Endothelial cell of umbilical vein (primary cell): Measurements from ENCODE around the gene LDLRAD4. TPM values are rescaled to one million over a fixed set of nuclear protein-coding genes. Genes with fewer than 3 reads are reported as not detected.

Experiments
- BruUV-seq: library from RNA; stranded (reverse); fragments of 400-500 nt; replicated peaks from 2 replicates; lab custom pipeline; 2021; lab: Mats Ljungman, UMichigan
- CTCF ChIA-PET: fragments of 300-600, 350-600 bp; sonication (Branson Sonifier 250); formaldehyde crosslinking; loops from one replicate; lab custom pipeline; 2021; ENCODE audit warnings: antibody characterized with exemption, inconsistent platforms; lab: Charles Lee
- POLR2A ChIA-PET: fragments of 300-600, 350-600 bp; sonication (Branson Sonifier 250); formaldehyde crosslinking; loops from one replicate; lab custom pipeline; 2021; ENCODE audit warnings: antibody characterized with exemption, inconsistent platforms; lab: Charles Lee
- DNase-seq: peaks from one replicate; pipeline ENCODE4 v3.0.0-alpha.2; 2011; ENCODE audit warnings: low read depth, low spot score
- FAIRE-seq: peaks from 2 replicates; lab custom pipeline; 2011; peaks lifted over from hg19 to GRCh38; lab: Jason Lieb, UNC
- H2AFZ ChIP-seq: 2 replicates; pipeline ENCODE4 v1.6.0; 2012; ENCODE audit warnings: low read depth, low read length, control low read depth, inconsistent platforms
- H3K27ac ChIP-seq: 2 replicates; pipeline ENCODE4 v1.5.1; 2011; ENCODE audit warnings: low read depth, mild to moderate bottlenecking, control low read depth, low read length, moderate library complexity; ENCODE audit not compliant: insufficient read depth
- H3K27me3 ChIP-seq, 2 experiments: 2 replicates each; pipeline versions ENCODE4 v1.6.0 to v1.6.1; 2011; ENCODE audit warnings: low read length in 2 of 2, mixed read lengths in 1 of 2; ENCODE audit not compliant: control insufficient read depth in 2 of 2, insufficient read depth in 2 of 2
- H3K36me3 ChIP-seq, 2 experiments: 2 replicates in 1 of 2; 3 replicates in 1 of 2; pipeline ENCODE4 v1.5.1; 2011; ENCODE audit warnings: low read length in 2 of 2, mild to moderate bottlenecking in 1 of 2, moderate library complexity in 1 of 2; ENCODE audit not compliant: control insufficient read depth in 2 of 2, insufficient read depth in 2 of 2; ENCODE audit errors: extremely low read depth in 1 of 2
- H3K4me1 ChIP-seq: 3 replicates; pipeline ENCODE4 v1.5.1; 2011; ENCODE audit warnings: mild to moderate bottlenecking, low read length; ENCODE audit not compliant: control insufficient read depth, insufficient read depth; ENCODE audit errors: extremely low read depth
- H3K4me2 ChIP-seq: 2 replicates; pipeline ENCODE4 v1.6.1; 2011; ENCODE audit warnings: low read length, control low read depth, mixed read lengths; ENCODE audit not compliant: insufficient read depth
- H3K4me3 ChIP-seq, 3 experiments: fragments of 200-600 bp in 1 of 3; sonication (generic), shearing (Covaris generic) in 1 of 3; replicated peaks in 1 of 3; 2 replicates each; pipeline ENCODE4 v1.5.1; 2011 to 2016; ENCODE audit warnings: control low read depth in 3 of 3, low read length in 3 of 3, mild to moderate bottlenecking in 2 of 3, inconsistent platforms in 1 of 3, low read depth in 1 of 3, moderate library complexity in 1 of 3; ENCODE audit not compliant: insufficient read depth in 1 of 3
- H3K79me2 ChIP-seq: 2 replicates; pipeline ENCODE4 v1.6.0; 2012; ENCODE audit warnings: low read length, inconsistent platforms; ENCODE audit not compliant: control insufficient read depth, insufficient read depth
- H3K9ac ChIP-seq: replicated peaks from 2 replicates; pipeline ENCODE3; 2011; ENCODE audit warnings: low read length, control low read depth; ENCODE audit not compliant: insufficient read depth; ENCODE audit errors: extremely low read depth
- H3K9me1 ChIP-seq: replicated peaks from 3 replicates; pipeline ENCODE4 v1.6.0; 2011; ENCODE audit warnings: mild to moderate bottlenecking, low read length; ENCODE audit not compliant: control insufficient read depth, insufficient read depth; ENCODE audit errors: extremely low read depth
- H3K9me3 ChIP-seq: replicated peaks from 2 replicates; pipeline ENCODE4 v1.5.1; 2012; ENCODE audit warnings: low read length, inconsistent platforms; ENCODE audit not compliant: control insufficient read depth, insufficient read depth
- H4K20me1 ChIP-seq: replicated peaks from 2 replicates; pipeline ENCODE3; 2011; ENCODE audit warnings: mild to moderate bottlenecking, low read length; ENCODE audit not compliant: control insufficient read depth, insufficient read depth; ENCODE audit errors: extremely low read depth
- EZH2 ChIP-seq: IDR thresholded peaks from 2 replicates; pipeline ENCODE4 v1.6.1; 2012; ENCODE audit warnings: borderline replicate concordance, low read depth, mild to moderate bottlenecking, moderate library complexity, low read length, inconsistent platforms; ENCODE audit not compliant: severe bottlenecking
- FOS ChIP-seq: IDR thresholded peaks from 2 replicates; pipeline ENCODE4 v1.6.1; 2011; ENCODE audit warnings: mild to moderate bottlenecking, low read length, moderate library complexity, borderline replicate concordance; ENCODE audit not compliant: insufficient read depth
- GATA2 ChIP-seq: IDR thresholded peaks from 2 replicates; pipeline ENCODE4 v1.7.0; 2011; ENCODE audit warnings: low read depth, mild to moderate bottlenecking, moderate library complexity, mixed read lengths, low read length; ENCODE audit not compliant: insufficient read length, insufficient read depth
- JUN ChIP-seq: IDR thresholded peaks from 2 replicates; pipeline ENCODE4 v1.6.1; 2011; ENCODE audit warnings: borderline replicate concordance, low read depth; ENCODE audit not compliant: insufficient read length, insufficient read depth
- MYC ChIP-seq: IDR thresholded peaks from one replicate; pipeline ENCODE4 v1.6.1; 2011; ENCODE audit warnings: mild to moderate bottlenecking, low read depth, low read length
- POLR2A ChIP-seq: IDR thresholded peaks from 2 replicates; pipeline ENCODE4 v1.6.1; 2012; ENCODE audit warnings: low read depth, mild to moderate bottlenecking, control low read depth, low read length
- POLR2AphosphoS5 ChIP-seq: IDR thresholded peaks from 2 replicates; pipeline ENCODE4 v1.6.1; 2012; ENCODE audit warnings: low read depth, mild to moderate bottlenecking, control low read depth, low read length, moderate library complexity; ENCODE audit not compliant: insufficient read depth
- dilution Hi-C: fragments of 300-500 bp; cut with MboI; formaldehyde crosslinking; loops from one replicate; pipeline ENCODE4 v1.15.0; 2019; ENCODE audit warnings: low sequenced_read_pairs; ENCODE audit not compliant: extremely low pct_ligation_motif_present
- intact Hi-C: fragments of 100-400 bp; cut with micrococcal nuclease; formaldehyde crosslinking; loops from one replicate; pipeline ENCODE4 v1.10.0; 2022
- polyA plus RNA-seq, 4 experiments: library from polyadenylated mRNA; depleted of rRNA in 3 of 4; stranded (reverse) in 3 of 4; unstranded in 1 of 4; fragments of >200 nt; gene quantifications; 2 replicates each; pipeline versions ENCODE4 v1.2.1 to v1.2.3, GENCODE V29; 2011 to 2012; ENCODE audit warnings: missing spikeins in 1 of 4
- total RNA-seq: library from RNA; stranded (reverse); gene quantifications from 2 replicates; pipeline ENCODE4 v1.2.3, GENCODE V29; 2021
- TF ChIP-seq, protein P1 (sequence below), 2 donors: IDR thresholded peaks; 1 replicate in 1 of 2; 2 replicates in 1 of 2; pipeline ENCODE4 v1.5.1; 2011; ENCODE audit warnings: low read length in 2 of 2, mild to moderate bottlenecking in 2 of 2, moderate library complexity in 2 of 2, control low read depth in 1 of 2, inconsistent platforms in 1 of 2, low read depth in 1 of 2; ENCODE audit not compliant: insufficient read depth in 1 of 2; ENCODE audit errors: extremely low read depth in 1 of 2
- TF ChIP-seq, protein P2 (sequence below): IDR thresholded peaks from 2 replicates; pipeline ENCODE4 v1.6.1; 2011; ENCODE audit not compliant: insufficient read depth, insufficient read length

LDLRAD4 gene
- total and polyA plus RNA-seq, 2 donors (not counting 3 experiments of a cell fraction or from before 2014, with no cell fraction given), result 5.2 to 6.5 TPM

DNA sequence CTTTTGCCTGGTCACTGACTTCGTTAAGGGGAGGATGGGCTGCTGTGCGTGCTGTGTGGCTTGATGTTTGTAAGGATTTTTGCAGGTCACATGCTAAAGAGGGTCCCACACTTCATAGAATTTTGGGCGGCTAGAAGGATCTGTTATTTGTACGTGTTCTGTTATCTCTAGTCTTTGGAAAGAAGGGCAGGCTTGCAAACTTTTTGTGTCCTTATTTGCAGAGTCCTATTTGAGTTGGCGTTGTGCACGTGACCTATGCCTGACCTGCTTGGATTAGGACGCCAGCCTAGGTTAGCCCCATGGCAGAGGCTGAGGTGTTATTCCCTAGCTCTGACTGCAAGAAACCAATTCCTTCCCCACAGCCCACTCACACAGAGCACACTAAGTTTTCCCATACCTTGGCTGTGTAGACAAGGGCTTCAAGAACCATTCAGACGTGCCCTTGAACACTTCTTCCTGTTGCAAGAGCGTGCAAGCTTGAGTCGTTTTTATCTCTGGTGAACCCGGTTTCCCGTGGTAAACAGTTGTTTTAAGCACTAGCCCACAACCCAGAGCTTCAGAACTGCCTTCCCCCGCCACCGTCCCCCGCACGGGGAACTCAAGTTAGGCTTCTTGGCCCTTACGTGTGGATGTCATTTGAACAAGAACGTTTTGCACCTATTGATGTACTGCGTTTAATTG, 94.6 kb downstream of the LDLRAD4 start:
- Histone ChIP-seq H4K20me1 (no peaks in the 10 kb centered on the region), H3K9me1 (no peaks in the 10 kb centered on the region), H3K4me1 (no peaks in the 10 kb centered on the region), H3K79me2 (no peaks in the 10 kb centered on the region), H3K27ac (no peak overlapping the region), H3K36me3 (no peaks in the 10 kb centered on the region), H3K4me3 (no peak overlapping the region), H3K4me2 (no peak overlapping the region), H3K9ac (no peak overlapping the region), H2AFZ (no peak overlapping the region), H3K27me3 (no peaks in the 10 kb centered on the region), H3K9me3 (no peaks in the 10 kb centered on the region)
- POLR2A ChIA-PET, result no interaction called here
- dilution Hi-C loops (no loop called here), intact Hi-C loops (no loop called here)
- TF ChIP-seq FOS (no peak), JUN (no peak)
- CTCF ChIA-PET, result interaction anchor here (1.1 kb wide), 1 partner anchor 47 kb away, joined by 4 read pairs; no protein-coding TSS in a partner anchor
- FAIRE-seq, result no peak
- no peak for DNase-seq
- BruUV-seq, result no TSS peak

DNA sequence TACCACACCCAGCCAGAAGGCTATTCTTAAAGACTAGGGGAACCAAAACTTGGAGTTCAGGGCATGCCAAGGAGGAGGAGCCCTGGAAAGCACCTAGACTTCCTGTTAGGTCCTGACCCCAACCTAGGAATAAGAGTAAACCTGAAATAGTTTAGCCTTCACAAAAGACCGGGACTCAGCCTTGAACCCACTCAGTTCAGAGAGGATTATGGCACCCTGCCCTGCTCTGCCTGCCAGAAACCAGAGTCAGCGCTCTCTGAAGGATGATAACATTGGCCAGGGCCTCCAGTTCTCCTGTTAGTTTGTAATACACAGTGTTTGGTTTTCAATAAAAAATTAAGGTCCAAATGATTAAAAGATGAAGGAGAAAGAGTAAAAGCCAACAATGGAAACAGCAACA, 96.4 kb downstream of the LDLRAD4 start:
- Histone ChIP-seq H4K20me1 (no peaks in the 10 kb centered on the region), H3K36me3 (no peaks in the 10 kb centered on the region), H3K4me1 (no peaks in the 10 kb centered on the region), H3K79me2 (no peaks in the 10 kb centered on the region), H3K4me3 (no peak overlapping the region), H3K4me2 (no peak overlapping the region), H3K27me3 (no peaks in the 10 kb centered on the region), H2AFZ (no peak overlapping the region), H3K9ac (no peak overlapping the region), H3K27ac (no peak overlapping the region), H3K9me1 (no peaks in the 10 kb centered on the region), H3K9me3 (no peaks in the 10 kb centered on the region)
- dilution Hi-C loops, result no loop called here
- POLR2A ChIA-PET, result no interaction called here
- CTCF ChIA-PET, result interaction anchor here (0.8 kb wide), 1 partner anchor 8 kb away, joined by 3 read pairs; no protein-coding TSS in a partner anchor
- FAIRE-seq (no peak), DNase-seq (no peak)
- TF ChIP-seq, protein P1, sequence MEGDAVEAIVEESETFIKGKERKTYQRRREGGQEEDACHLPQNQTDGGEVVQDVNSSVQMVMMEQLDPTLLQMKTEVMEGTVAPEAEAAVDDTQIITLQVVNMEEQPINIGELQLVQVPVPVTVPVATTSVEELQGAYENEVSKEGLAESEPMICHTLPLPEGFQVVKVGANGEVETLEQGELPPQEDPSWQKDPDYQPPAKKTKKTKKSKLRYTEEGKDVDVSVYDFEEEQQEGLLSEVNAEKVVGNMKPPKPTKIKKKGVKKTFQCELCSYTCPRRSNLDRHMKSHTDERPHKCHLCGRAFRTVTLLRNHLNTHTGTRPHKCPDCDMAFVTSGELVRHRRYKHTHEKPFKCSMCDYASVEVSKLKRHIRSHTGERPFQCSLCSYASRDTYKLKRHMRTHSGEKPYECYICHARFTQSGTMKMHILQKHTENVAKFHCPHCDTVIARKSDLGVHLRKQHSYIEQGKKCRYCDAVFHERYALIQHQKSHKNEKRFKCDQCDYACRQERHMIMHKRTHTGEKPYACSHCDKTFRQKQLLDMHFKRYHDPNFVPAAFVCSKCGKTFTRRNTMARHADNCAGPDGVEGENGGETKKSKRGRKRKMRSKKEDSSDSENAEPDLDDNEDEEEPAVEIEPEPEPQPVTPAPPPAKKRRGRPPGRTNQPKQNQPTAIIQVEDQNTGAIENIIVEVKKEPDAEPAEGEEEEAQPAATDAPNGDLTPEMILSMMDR (IDR thresholded peaks at IDR 0.05; ENCODE audit: extremely low read depth in 1 of 2, insufficient read depth in 1 of 2, low read depth in 1 of 2, low read length in 2 of 2), result no peak
- TF ChIP-seq GATA2 (no peak), POLR2A (no peak), MYC (no peak), EZH2 (no peak), JUN (no peak), FOS (no peak), POLR2AphosphoS5 (no peak)
- TF ChIP-seq, protein P2, sequence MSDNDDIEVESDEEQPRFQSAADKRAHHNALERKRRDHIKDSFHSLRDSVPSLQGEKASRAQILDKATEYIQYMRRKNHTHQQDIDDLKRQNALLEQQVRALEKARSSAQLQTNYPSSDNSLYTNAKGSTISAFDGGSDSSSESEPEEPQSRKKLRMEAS, result no peak
- no TSS peak for BruUV-seq
- intact Hi-C loops, result no loop called here
